NT2/D1 (cell line): ENCODE results near the gene DHFR2.
"Not testable (repeated sequence)": the region's sequence is repeated elsewhere in the genome, so short reads cannot be mapped to it uniquely, and the experiment has no call there.

ENCODE experiments used
- DNase-seq: peaks from one replicate; pipeline ENCODE4 v3.0.0-alpha.2; 2011; ENCODE audit warnings: low read depth, low spot score
- H3K27me3 ChIP-seq: 2 replicates; pipeline ENCODE4 v1.6.0; 2011; ENCODE audit warnings: mild to moderate bottlenecking; ENCODE audit not compliant: insufficient read length, insufficient read depth
- H3K36me3 ChIP-seq: 2 replicates; pipeline ENCODE4 v1.6.1; 2011; ENCODE audit warnings: mild to moderate bottlenecking, low read length, mixed read lengths; ENCODE audit not compliant: insufficient read depth, insufficient read length
- H3K4me1 ChIP-seq: 2 replicates; pipeline ENCODE4 v1.5.1; 2011; ENCODE audit not compliant: insufficient read depth, insufficient read length
- H3K4me3 ChIP-seq: 2 replicates; pipeline ENCODE4 v1.5.1; 2011; ENCODE audit warnings: low read depth; ENCODE audit not compliant: insufficient read length
- H3K9ac ChIP-seq: 2 replicates; pipeline ENCODE4 v1.6.0; 2011; ENCODE audit warnings: low read depth; ENCODE audit not compliant: insufficient read length
- H3K9me3 ChIP-seq: 2 replicates; pipeline ENCODE4 v1.5.1; 2011; ENCODE audit warnings: mild to moderate bottlenecking, low read length; ENCODE audit not compliant: insufficient read depth
- SUZ12 ChIP-seq: IDR thresholded peaks from 2 replicates; pipeline ENCODE4 v1.6.1; 2011; ENCODE audit not compliant: insufficient read length, insufficient read depth; ENCODE audit errors: extremely low read depth
- YY1 ChIP-seq: IDR thresholded peaks from 2 replicates; pipeline ENCODE4 v1.6.1; 2011; ENCODE audit not compliant: insufficient read length, insufficient read depth
- ZNF274 ChIP-seq: IDR thresholded peaks from 2 replicates; pipeline ENCODE4 v1.6.1; 2011; ENCODE audit warnings: mild to moderate bottlenecking, low read depth, low read length

Gene DHFR2

GRCh38 chr3:94093151-94093550 is 30.4 kb upstream of the DHFR2 start:
- TF ChIP-seq SUZ12 (no peak), YY1 (no peak), ZNF274 (no peak)
- no peak for DNase-seq
- Histone ChIP-seq H3K4me1 (no peaks in the 10 kb centered on the region), H3K36me3 (peaks cover 24% of the 10 kb centered on the region), H3K9ac (no peak overlapping the region), H3K9me3 (no peaks in the 10 kb centered on the region), H3K4me3 (no peak overlapping the region), H3K27me3 (no peaks in the 10 kb centered on the region)

GRCh38 chr3:94092086-94092485 is 29.4 kb upstream of the DHFR2 start:
- H3K4me1 ChIP-seq, result no peaks in the 10 kb centered on the region
- no peak overlapping the region for H3K4me3 ChIP-seq
- no peak for DNase-seq
- TF ChIP-seq SUZ12, result no peak
- TF ChIP-seq YY1, result no peak
- TF ChIP-seq ZNF274, result no peak
- H3K9me3 ChIP-seq, result no peaks in the 10 kb centered on the region
- no peaks in the 10 kb centered on the region for H3K27me3 ChIP-seq
- H3K9ac ChIP-seq, result no peak overlapping the region
- peaks cover 24% of the 10 kb centered on the region for H3K36me3 ChIP-seq

- H3K4me3 ChIP-seq, result no peak overlapping the region
- TF ChIP-seq SUZ12 (no peak), ZNF274 (no peak)
- H3K9ac ChIP-seq, result no peak overlapping the region
- H3K27me3 ChIP-seq, result no peaks in the 10 kb centered on the region
- peaks cover 28% of the 10 kb centered on the region for H3K36me3 ChIP-seq
- DNase-seq, result no peak
- H3K4me1 ChIP-seq, result no peaks in the 10 kb centered on the region
- H3K9me3 ChIP-seq, result no peaks in the 10 kb centered on the region
Observed at GRCh38 chr3:94089126-94089525, 26.4 kb upstream of the DHFR2 start.

GRCh38 chr3:94083261-94083660 is 20.5 kb upstream of the DHFR2 start:
- no peak for DNase-seq

GRCh38 chr3:94082391-94082937 is 19.7 kb upstream of the DHFR2 start:
- Histone ChIP-seq H3K9me3 (no peaks in the 10 kb centered on the region), H3K4me3 (no peak overlapping the region), H3K27me3 (no peaks in the 10 kb centered on the region), H3K36me3 (peaks cover 12% of the 10 kb centered on the region), H3K4me1 (peaks cover 3% of the 10 kb centered on the region), H3K9ac (no peak overlapping the region)
- no peak for DNase-seq
- TF ChIP-seq YY1, result no peak
- no peak for TF ChIP-seq ZNF274

More at GRCh38 chr3:94083261-94083660, 20.5 kb upstream of the DHFR2 start:
- Histone ChIP-seq H3K4me1 (peaks cover 3% of the 10 kb centered on the region), H3K4me3 (no peak overlapping the region), H3K36me3 (peaks cover 12% of the 10 kb centered on the region), H3K9me3 (no peaks in the 10 kb centered on the region), H3K27me3 (no peaks in the 10 kb centered on the region), H3K9ac (no peak overlapping the region)
- TF ChIP-seq YY1 (no peak), SUZ12 (no peak), ZNF274 (no peak)

DNA sequence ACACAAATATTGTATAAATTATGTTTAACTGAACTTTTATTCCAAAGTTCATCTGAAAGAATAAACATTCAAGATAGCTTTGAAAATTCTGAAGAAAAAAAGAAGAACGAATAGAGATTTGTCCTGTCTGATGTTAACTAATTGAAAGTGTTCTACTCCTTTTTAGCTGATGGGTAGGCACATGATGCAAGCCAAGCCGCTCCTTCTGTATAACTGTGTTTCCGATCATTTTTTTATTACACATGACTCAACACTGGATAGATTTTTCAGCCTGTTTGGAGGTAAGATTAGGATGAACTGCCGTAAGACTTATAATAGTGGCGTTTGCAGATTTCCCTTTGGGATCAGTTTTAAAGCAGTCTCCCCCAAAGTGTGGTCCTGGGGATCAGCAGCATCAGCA is 19.2 kb upstream of the DHFR2 start:
- Histone ChIP-seq H3K9me3 (no peaks in the 10 kb centered on the region), H3K27me3 (no peaks in the 10 kb centered on the region), H3K4me1 (peaks cover 3% of the 10 kb centered on the region), H3K36me3 (peaks cover 13% of the 10 kb centered on the region), H3K9ac (no peak overlapping the region), H3K4me3 (no peak overlapping the region)
- TF ChIP-seq YY1 (no peak), ZNF274 (no peak), SUZ12 (no peak)
- DNase-seq, result no peak

DNA sequence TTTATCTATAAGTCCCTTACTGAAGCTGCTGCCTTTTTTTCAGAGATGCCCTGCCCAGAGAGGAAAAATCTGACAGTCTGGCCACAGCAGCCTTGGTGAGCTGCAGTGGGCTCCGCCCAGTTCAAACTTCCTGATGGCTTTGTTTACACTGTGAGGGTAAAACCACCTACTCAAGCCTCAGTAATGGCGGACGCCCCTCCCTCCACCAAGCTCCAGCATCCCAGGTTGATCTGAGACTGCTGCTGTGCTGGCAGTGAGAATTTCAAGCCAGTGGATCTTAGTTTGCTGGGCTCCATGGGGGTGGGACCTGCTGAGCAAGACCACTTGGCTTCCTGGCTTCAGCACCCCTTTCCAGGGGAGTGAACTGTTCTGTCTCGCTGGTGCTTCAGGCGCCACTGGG is 17.8 kb upstream of the DHFR2 start:
- not testable (repeated sequence) for H3K9me3 ChIP-seq, H3K4me1 ChIP-seq, DNase-seq, H3K9ac ChIP-seq, H3K4me3 ChIP-seq, H3K27me3 ChIP-seq
- peaks cover 18% of the 10 kb centered on the region for H3K36me3 ChIP-seq

- TF ChIP-seq ZNF274 (no peak), SUZ12 (no peak), YY1 (no peak)
- Histone ChIP-seq H3K9me3 (no peaks in the 10 kb centered on the region), H3K9ac (no peak overlapping the region), H3K27me3 (no peaks in the 10 kb centered on the region), H3K4me3 (no peak overlapping the region), H3K36me3 (peaks cover 19% of the 10 kb centered on the region), H3K4me1 (peaks cover 3% of the 10 kb centered on the region)
- DNase-seq, result no peak
Observed at GRCh38 chr3:94076055-94076454, 13.3 kb upstream of the DHFR2 start.
